Gastrocnemius medialis (tissue), 4 donors: Measurements from ENCODE around the gene SERPINA1. TPM values are rescaled to one million over a fixed set of nuclear protein-coding genes. Genes with fewer than 3 reads are reported as not detected.

Experiments
- ATAC-seq, 2 donors: fragments of 150-250 bp; one replicate each; pipeline ENCODE4 v1.9.1; 2016
- DNase-seq, 2 donors: peaks; one replicate each; pipeline ENCODE4 v3.0.0-alpha.2; 2019
- H3K27ac ChIP-seq, 4 donors: fragments of 200-600 bp; sonication (generic); 1 replicate in 1 of 4; 2 replicates in 3 of 4; pipeline ENCODE4 v1.5.1; 2016 to 2018; ENCODE audit warnings: mild to moderate bottlenecking in 2 of 4, moderate library complexity in 1 of 4
- H3K27me3 ChIP-seq, 3 donors: fragments of 200-600 bp; sonication (generic) in 2 of 3; 1 replicate in 1 of 3; 2 replicates in 2 of 3; pipeline versions ENCODE4 v1.5.1 to v1.6.0; 2016 to 2019; ENCODE audit warnings: mild to moderate bottlenecking in 1 of 3, moderate library complexity in 1 of 3
- H3K36me3 ChIP-seq, 2 donors: fragments of 200-600 bp; sonication (generic) in 1 of 2; one replicate each; pipeline ENCODE4 v1.5.1; 2017 to 2018
- H3K4me1 ChIP-seq, 2 donors: fragments of 200-600 bp; sonication (generic) in 1 of 2; one replicate each; pipeline ENCODE4 v1.5.1; 2016 to 2017; ENCODE audit warnings: mild to moderate bottlenecking in 2 of 2
- H3K4me3 ChIP-seq, 4 donors: fragments of 200-600 bp; sonication (generic) in 3 of 4; 1 replicate in 1 of 4; 2 replicates in 3 of 4; pipeline ENCODE4 v1.5.1; 2016 to 2019; ENCODE audit warnings: mild to moderate bottlenecking in 2 of 4
- H3K9me3 ChIP-seq, 3 donors: fragments of 200-600 bp; sonication (generic) in 2 of 3; 1 replicate in 1 of 3; 2 replicates in 2 of 3; pipeline ENCODE4 v1.5.1; 2016 to 2019
- CTCF ChIP-seq, 5 experiments: fragments of 450-650 bp in 3 of 5; fragments of 200-600 bp in 2 of 5; sonication (generic) in 2 of 5; IDR thresholded peaks in 4 of 5; conservative IDR thresholded peaks in 1 of 5; 1 replicate in 4 of 5; 2 replicates in 1 of 5; pipeline ENCODE4 v1.5.1; 2016 to 2019; ENCODE audit warnings: antibody characterized with exemption in 5 of 5, mild to moderate bottlenecking in 3 of 5, moderate library complexity in 3 of 5
- POLR2A ChIP-seq, 2 donors: fragments of 450-650 bp; IDR thresholded peaks; one replicate each; pipeline ENCODE4 v1.6.1; 2017; ENCODE audit warnings: antibody characterized with exemption in 2 of 2, mild to moderate bottlenecking in 2 of 2, moderate library complexity in 2 of 2
- in situ Hi-C, 4 donors: fragments of 200-750 bp; cut with MboI; loops; one replicate each; pipeline versions ENCODE4 v1.15.0 to v1.8.0; 2017; ENCODE audit warnings: low sequenced_read_pairs in 4 of 4
- intact Hi-C: fragments of 100-400 bp; cut with DNase I; formaldehyde crosslinking; loops from one replicate; pipeline ENCODE4 v1.15.1; 2023; ENCODE audit warnings: low total_unique reads
- total RNA-seq, 4 donors: library from RNA; depleted of rRNA; stranded (reverse); fragments of >200 nt; gene quantifications; one replicate each; pipeline versions ENCODE4 v1.1.0 to v1.2.3, GENCODE V29; 2016

SERPINA1 gene
- total RNA-seq, 4 donors from 2014 or later = 0.56 to 135 (median 29.2) TPM

GRCh38 chr14:94388027-94388383 lies 397 bp downstream of the SERPINA1 start:
- Histone ChIP-seq H3K4me1 (no peaks in the 10 kb centered on the region), H3K9me3 (no peaks in the 10 kb centered on the region), H3K27me3 (no peaks in the 10 kb centered on the region), H3K27ac (no peak overlapping the region), H3K4me3 (no peak overlapping the region), H3K36me3 (no peaks in the 10 kb centered on the region)
- intact Hi-C loops = no loop called here
- DNase-seq (no peak), ATAC-seq (no peak)
- in situ Hi-C loops = no loop called here
- TF ChIP-seq CTCF (IDR thresholded peaks at IDR 0.05 in 4 of 5, conservative IDR thresholded peaks at IDR 0.05 in 1 of 5) (no peak), POLR2A (IDR thresholded peaks at IDR 0.05) (no peak)

GRCh38 chr14:94387051-94388026 lies 1.1 kb downstream of the SERPINA1 start:
- intact Hi-C loops = no loop called here
- Histone ChIP-seq H3K4me3 (no peak overlapping the region), H3K27me3 (no peaks in the 10 kb centered on the region), H3K36me3 (no peaks in the 10 kb centered on the region), H3K9me3 (no peaks in the 10 kb centered on the region), H3K4me1 (no peaks in the 10 kb centered on the region), H3K27ac (no peak overlapping the region)
- no peak for ATAC-seq
- no peak for TF ChIP-seq CTCF (IDR thresholded peaks at IDR 0.05 in 4 of 5, conservative IDR thresholded peaks at IDR 0.05 in 1 of 5)
- no peak for TF ChIP-seq POLR2A (IDR thresholded peaks at IDR 0.05)
- in situ Hi-C loops = no loop called here
- DNase-seq = no peak

GRCh38 chr14:94386085-94387031 lies 2.0 kb downstream of the SERPINA1 start:
- no peak for ATAC-seq

GRCh38 chr14:94385553-94386057 lies 2.8 kb downstream of the SERPINA1 start:
- TF ChIP-seq POLR2A (IDR thresholded peaks at IDR 0.05) (no peak), CTCF (IDR thresholded peaks at IDR 0.05 in 4 of 5, conservative IDR thresholded peaks at IDR 0.05 in 1 of 5) (no peak)
- Histone ChIP-seq H3K4me1 (no peaks in the 10 kb centered on the region), H3K4me3 (no peak overlapping the region), H3K27ac (no peak overlapping the region), H3K9me3 (no peaks in the 10 kb centered on the region), H3K27me3 (no peaks in the 10 kb centered on the region), H3K36me3 (no peaks in the 10 kb centered on the region)
- intact Hi-C loops = no loop called here
- no peak for DNase-seq
- no peak for ATAC-seq
- in situ Hi-C loops = no loop called here

More at GRCh38 chr14:94386085-94387031, 2.0 kb downstream of the SERPINA1 start:
- intact Hi-C loops = no loop called here
- no peak overlapping the region for H3K4me3 ChIP-seq
- no peak for TF ChIP-seq POLR2A (IDR thresholded peaks at IDR 0.05)
- no peaks in the 10 kb centered on the region for H3K27me3 ChIP-seq
- no peaks in the 10 kb centered on the region for H3K9me3 ChIP-seq
- H3K27ac ChIP-seq = no peak overlapping the region
- in situ Hi-C loops = no loop called here
- no peaks in the 10 kb centered on the region for H3K4me1 ChIP-seq
- no peaks in the 10 kb centered on the region for H3K36me3 ChIP-seq
- no peak for DNase-seq
